HCT116 (cell line): ENCODE measurements around the gene IGF2R. TPM values are rescaled to one million over a fixed set of nuclear protein-coding genes. Genes with fewer than 3 reads are reported as not detected.

Experiments used
- ATAC-seq: fragments of 200-7000 bp; cut with Tn5 transposase; 2 replicates; pipeline ENCODE4 v1.9.1; 2020; ENCODE audit warnings: mild to moderate bottlenecking, moderate library complexity
- BruUV-seq: library from RNA; stranded (reverse); fragments of 400-500 nt; replicated peaks from 2 replicates; lab custom pipeline; 2021; lab: Mats Ljungman, UMichigan
- CTCF ChIA-PET: fragments of 300-600 bp; sonication (Branson Sonifier 250); formaldehyde crosslinking; loops from one replicate; lab custom pipeline; 2021; ENCODE audit warnings: antibody characterized with exemption; lab: Charles Lee
- POLR2A ChIA-PET: fragments of 300-600, 350-600 bp; sonication (Branson Sonifier 250); formaldehyde crosslinking; loops from one replicate; lab custom pipeline; 2021; ENCODE audit warnings: antibody characterized with exemption; lab: Charles Lee
- RAD21 ChIA-PET, 2 experiments: fragments of 300-600 bp; sonication (Branson Sonifier 250); formaldehyde crosslinking; loops; one replicate each; lab custom pipeline; 2023; ENCODE audit warnings: low total read pairs in 2 of 2; ENCODE audit not compliant: uncharacterized antibody in 2 of 2, unreplicated experiment in 2 of 2, low non-redundant PET in 1 of 2; lab: Charles Lee
- DNase-seq: peaks from one replicate; pipeline ENCODE4 v3.0.0-alpha.2; 2010; ENCODE audit warnings: low read depth, low spot score
- H2AFZ ChIP-seq: fragments of 200-600 bp; shearing (Covaris generic), sonication (generic); 2 replicates; pipeline ENCODE4 v1.6.1; 2017; ENCODE audit warnings: low read depth, mixed run types, mixed read lengths, antibody characterized with exemption, low read length; ENCODE audit not compliant: poor library complexity, severe bottlenecking
- H3K27ac ChIP-seq: 2 replicates; pipeline ENCODE4 v1.5.1; 2012; ENCODE audit warnings: low read depth, low read length
- H3K27me3 ChIP-seq: fragments of 200-600 bp; sonication (generic); 2 replicates; pipeline ENCODE4 v1.6.1; 2016; ENCODE audit warnings: mixed run types, low read length, mixed read lengths; ENCODE audit not compliant: insufficient read depth
- H3K36me3 ChIP-seq, 2 experiments: fragments of 200-500 bp in 1 of 2; fragments of 200-600 bp in 1 of 2; sonication (Bioruptor generic) in 1 of 2; sonication (generic) in 1 of 2; 2 replicates each; pipeline versions ENCODE4 v1.5.1 to v1.6.1; 2014 to 2016; ENCODE audit warnings: low read length in 2 of 2, inconsistent platforms in 1 of 2, mixed read lengths in 1 of 2, mixed run types in 1 of 2; ENCODE audit not compliant: insufficient read depth in 2 of 2, control insufficient read depth in 1 of 2
- H3K4me1 ChIP-seq, 2 experiments: fragments of 200-600 bp in 1 of 2; sonication (generic) in 1 of 2; 2 replicates each; pipeline versions ENCODE4 v1.5.1 to v1.6.1; 2012 to 2017; ENCODE audit warnings: low read length in 2 of 2, inconsistent platforms in 1 of 2, mild to moderate bottlenecking in 1 of 2, mixed read lengths in 1 of 2, mixed run types in 1 of 2, moderate library complexity in 1 of 2; ENCODE audit not compliant: insufficient read depth in 2 of 2, control insufficient read depth in 1 of 2
- H3K4me2 ChIP-seq: fragments of 200-600 bp; sonication (generic); 2 replicates; pipeline ENCODE4 v1.6.1; 2017; ENCODE audit warnings: mixed run types, low read length, mixed read lengths
- H3K4me3 ChIP-seq, 2 experiments: fragments of 200-600 bp in 1 of 2; sonication (generic) in 1 of 2; replicated peaks in 1 of 2; 2 replicates each; pipeline ENCODE4 v1.5.1; 2011 to 2016; ENCODE audit warnings: low read length in 2 of 2, control low read depth in 1 of 2, low read depth in 1 of 2, mild to moderate bottlenecking in 1 of 2, mixed read lengths in 1 of 2, mixed run types in 1 of 2
- H3K79me2 ChIP-seq: fragments of 200-600 bp; sonication (generic); 2 replicates; pipeline ENCODE4 v1.6.1; 2017; ENCODE audit warnings: mild to moderate bottlenecking, mixed run types, low read length, moderate library complexity, mixed read lengths; ENCODE audit not compliant: insufficient read depth
- H3K9ac ChIP-seq: fragments of 200-600 bp; sonication (generic); 2 replicates; pipeline ENCODE4 v1.6.1; 2016; ENCODE audit warnings: low read length, mixed read lengths
- H3K9me2 ChIP-seq: fragments of 200-600 bp; sonication (generic), shearing (Covaris generic); 2 replicates; pipeline ENCODE4 v1.6.1; 2017; ENCODE audit warnings: mixed run types, mild to moderate bottlenecking, moderate library complexity; ENCODE audit not compliant: insufficient read depth
- H3K9me3 ChIP-seq, 2 experiments: fragments of 200-500 bp in 1 of 2; fragments of 200-600 bp in 1 of 2; sonication (Bioruptor generic) in 1 of 2; sonication (generic) in 1 of 2; 2 replicates each; pipeline ENCODE4 v1.6.1; 2014 to 2017; ENCODE audit warnings: low read length in 2 of 2, mixed read lengths in 2 of 2, inconsistent platforms in 1 of 2, low read depth in 1 of 2, mild to moderate bottlenecking in 1 of 2, mixed run types in 1 of 2, moderate library complexity in 1 of 2; ENCODE audit not compliant: control insufficient read depth in 1 of 2, insufficient read depth in 1 of 2
- H4K20me1 ChIP-seq: fragments of 200-600 bp; sonication (generic), shearing (Covaris generic); 2 replicates; pipeline ENCODE4 v1.6.1; 2017; ENCODE audit warnings: mixed run types, mild to moderate bottlenecking, moderate library complexity; ENCODE audit not compliant: insufficient read depth
- CBX3 ChIP-seq: IDR thresholded peaks from 2 replicates; pipeline ENCODE4 v1.6.1; 2012; ENCODE audit warnings: low read depth
- EGR1 ChIP-seq: IDR thresholded peaks from 2 replicates; pipeline ENCODE4 v1.6.1; 2012; ENCODE audit warnings: low read depth
- ELF1 ChIP-seq: IDR thresholded peaks from 2 replicates; pipeline ENCODE4 v1.6.1; 2012; ENCODE audit warnings: low read depth, borderline replicate concordance
- EZH2 ChIP-seq: fragments of 200-600 bp; sonication (generic); IDR thresholded peaks from 2 replicates; pipeline ENCODE4 v1.6.1; 2017; ENCODE audit warnings: antibody characterized with exemption, mixed run types
- JUND ChIP-seq: IDR thresholded peaks from 2 replicates; pipeline ENCODE4 v1.6.1; 2012
- SIN3A ChIP-seq: IDR thresholded peaks from 2 replicates; pipeline ENCODE4 v1.6.1; 2012; ENCODE audit warnings: low read depth
- SP1 ChIP-seq: IDR thresholded peaks from 2 replicates; pipeline ENCODE4 v1.6.1; 2012; ENCODE audit warnings: low read depth
- YY1 ChIP-seq: IDR thresholded peaks from 2 replicates; pipeline ENCODE4 v1.6.1; 2011; ENCODE audit warnings: low read length, low read depth, moderate library complexity, mild to moderate bottlenecking; ENCODE audit not compliant: insufficient replicate concordance; ENCODE audit errors: extremely low read depth
- ZFX ChIP-seq: fragments of 450-650 bp; IDR thresholded peaks from 2 replicates; pipeline ENCODE4 v1.6.1; 2017
- ZNF274 ChIP-seq: fragments of 200-500 bp; sonication (Bioruptor generic); IDR thresholded peaks from 2 replicates; pipeline ENCODE4 v1.6.1; 2014; ENCODE audit warnings: mild to moderate bottlenecking, low read depth, low read length, inconsistent platforms
- intact Hi-C: fragments of 100-400 bp; cut with micrococcal nuclease; formaldehyde crosslinking; loops from 2 replicates; pipeline ENCODE4 v1.10.0; 2022
- total RNA-seq: library from RNA; stranded (reverse); gene quantifications from one replicate; pipeline ENCODE4 v1.2.1, GENCODE V29; 2021; ENCODE audit not compliant: unreplicated experiment
- TF ChIP-seq, protein P1 (sequence below): IDR thresholded peaks from 2 replicates; pipeline ENCODE4 v1.6.1; 2012
- TF ChIP-seq, protein P2 (sequence below): IDR thresholded peaks from 2 replicates; pipeline ENCODE4 v1.6.1; 2012; ENCODE audit warnings: low read depth

IGF2R gene
- total RNA-seq, 1 experiment from 2014 or later: 37.0 TPM

DNA sequence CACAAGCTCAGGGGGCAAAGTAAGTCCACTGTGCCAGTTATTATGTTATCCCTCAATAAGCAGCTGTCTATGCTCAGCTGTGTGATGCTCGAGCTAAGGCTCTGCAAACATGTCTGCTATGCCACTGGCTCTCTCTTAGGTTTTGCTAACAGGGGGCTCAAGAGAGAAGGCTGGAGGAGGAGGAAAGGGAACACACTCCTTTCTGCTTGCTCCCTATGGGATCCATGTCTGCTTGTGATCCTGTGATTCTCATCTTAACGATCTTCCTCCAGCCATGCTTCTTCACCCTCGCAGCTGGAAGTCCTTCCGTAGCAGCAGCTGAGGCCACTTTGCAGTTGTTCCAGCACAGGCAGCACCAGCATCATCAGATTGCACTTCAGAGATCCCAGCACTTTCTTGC, 37.0 kb upstream of the IGF2R start:
- ChIA-PET RAD21 (no interaction called here), POLR2A (no interaction called here), CTCF (no interaction called here)
- no peak overlapping the region for H2AFZ ChIP-seq
- H3K4me1 ChIP-seq: no peaks in the 10 kb centered on the region
- no peak overlapping the region for H3K4me3 ChIP-seq
- ATAC-seq (no peak), DNase-seq (no peak)
- H3K9ac ChIP-seq: no peak overlapping the region
- no peak for TF ChIP-seq EGR1
- TF ChIP-seq, protein P1, sequence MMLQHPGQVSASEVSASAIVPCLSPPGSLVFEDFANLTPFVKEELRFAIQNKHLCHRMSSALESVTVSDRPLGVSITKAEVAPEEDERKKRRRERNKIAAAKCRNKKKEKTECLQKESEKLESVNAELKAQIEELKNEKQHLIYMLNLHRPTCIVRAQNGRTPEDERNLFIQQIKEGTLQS: no peak
- no peak for TF ChIP-seq EZH2
- TF ChIP-seq, protein P2, sequence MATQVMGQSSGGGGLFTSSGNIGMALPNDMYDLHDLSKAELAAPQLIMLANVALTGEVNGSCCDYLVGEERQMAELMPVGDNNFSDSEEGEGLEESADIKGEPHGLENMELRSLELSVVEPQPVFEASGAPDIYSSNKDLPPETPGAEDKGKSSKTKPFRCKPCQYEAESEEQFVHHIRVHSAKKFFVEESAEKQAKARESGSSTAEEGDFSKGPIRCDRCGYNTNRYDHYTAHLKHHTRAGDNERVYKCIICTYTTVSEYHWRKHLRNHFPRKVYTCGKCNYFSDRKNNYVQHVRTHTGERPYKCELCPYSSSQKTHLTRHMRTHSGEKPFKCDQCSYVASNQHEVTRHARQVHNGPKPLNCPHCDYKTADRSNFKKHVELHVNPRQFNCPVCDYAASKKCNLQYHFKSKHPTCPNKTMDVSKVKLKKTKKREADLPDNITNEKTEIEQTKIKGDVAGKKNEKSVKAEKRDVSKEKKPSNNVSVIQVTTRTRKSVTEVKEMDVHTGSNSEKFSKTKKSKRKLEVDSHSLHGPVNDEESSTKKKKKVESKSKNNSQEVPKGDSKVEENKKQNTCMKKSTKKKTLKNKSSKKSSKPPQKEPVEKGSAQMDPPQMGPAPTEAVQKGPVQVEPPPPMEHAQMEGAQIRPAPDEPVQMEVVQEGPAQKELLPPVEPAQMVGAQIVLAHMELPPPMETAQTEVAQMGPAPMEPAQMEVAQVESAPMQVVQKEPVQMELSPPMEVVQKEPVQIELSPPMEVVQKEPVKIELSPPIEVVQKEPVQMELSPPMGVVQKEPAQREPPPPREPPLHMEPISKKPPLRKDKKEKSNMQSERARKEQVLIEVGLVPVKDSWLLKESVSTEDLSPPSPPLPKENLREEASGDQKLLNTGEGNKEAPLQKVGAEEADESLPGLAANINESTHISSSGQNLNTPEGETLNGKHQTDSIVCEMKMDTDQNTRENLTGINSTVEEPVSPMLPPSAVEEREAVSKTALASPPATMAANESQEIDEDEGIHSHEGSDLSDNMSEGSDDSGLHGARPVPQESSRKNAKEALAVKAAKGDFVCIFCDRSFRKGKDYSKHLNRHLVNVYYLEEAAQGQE: no peak
- TF ChIP-seq CBX3: no peak
- TF ChIP-seq ZNF274: no peak
- TF ChIP-seq ZFX: no peak
- TF ChIP-seq SIN3A: no peak
- TF ChIP-seq ELF1: no peak
- no peak for TF ChIP-seq JUND
- no peak for TF ChIP-seq YY1
- TF ChIP-seq SP1: no peak
- no TSS peak for BruUV-seq
- H3K27me3 ChIP-seq: peaks cover 4% of the 10 kb centered on the region; the same call in 1 of the 2 replicates
- no peaks in the 10 kb centered on the region for H3K79me2 ChIP-seq
- H4K20me1 ChIP-seq: no peaks in the 10 kb centered on the region
- H3K36me3 ChIP-seq: no peaks in the 10 kb centered on the region
- no peak overlapping the region for H3K27ac ChIP-seq
- H3K9me2 ChIP-seq: no peaks in the 10 kb centered on the region
- no peaks in the 10 kb centered on the region for H3K9me3 ChIP-seq
- H3K4me2 ChIP-seq: no peak overlapping the region
- intact Hi-C loops: no loop called here
